Uterus (tissue), 2 donors: ENCODE results near the gene CLMN.

Experiments
- POLR2A ChIP-seq, 2 donors: fragments of 450-650 bp; IDR thresholded peaks; one replicate each; pipeline ENCODE4 v1.6.1; 2016; ENCODE audit warnings: antibody characterized with exemption in 2 of 2, mild to moderate bottlenecking in 1 of 2, moderate library complexity in 1 of 2
- TF ChIP-seq, protein P1 (sequence below), 4 experiments: fragments of 200-600 bp in 2 of 4; fragments of 450-650 bp in 2 of 4; sonication (generic) in 2 of 4; IDR thresholded peaks; one replicate each; pipeline ENCODE4 v1.5.1; 2016 to 2019; ENCODE audit warnings: antibody characterized with exemption in 4 of 4, mild to moderate bottlenecking in 2 of 4, moderate library complexity in 1 of 4

DNA sequence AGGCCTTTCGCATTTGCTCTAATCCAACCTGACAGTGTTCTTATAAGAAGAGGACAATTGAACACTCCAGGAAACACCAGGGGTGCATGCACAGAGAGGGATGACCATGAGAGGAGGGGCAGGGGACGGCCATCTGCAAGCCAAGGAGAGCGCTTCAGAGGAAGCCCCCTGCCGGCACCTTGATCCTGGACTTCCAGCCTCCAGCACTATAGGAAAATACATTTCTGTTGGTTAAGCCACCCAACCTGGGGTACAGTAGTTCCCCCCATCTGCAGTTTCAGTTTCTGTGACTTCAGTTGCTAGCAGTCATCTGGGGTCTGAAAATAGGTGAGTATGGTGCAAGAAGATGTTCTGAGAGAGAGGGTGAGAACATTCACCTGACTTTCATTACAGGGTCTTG, 64.7 kb downstream of the CLMN start:
- TF ChIP-seq, protein P1, sequence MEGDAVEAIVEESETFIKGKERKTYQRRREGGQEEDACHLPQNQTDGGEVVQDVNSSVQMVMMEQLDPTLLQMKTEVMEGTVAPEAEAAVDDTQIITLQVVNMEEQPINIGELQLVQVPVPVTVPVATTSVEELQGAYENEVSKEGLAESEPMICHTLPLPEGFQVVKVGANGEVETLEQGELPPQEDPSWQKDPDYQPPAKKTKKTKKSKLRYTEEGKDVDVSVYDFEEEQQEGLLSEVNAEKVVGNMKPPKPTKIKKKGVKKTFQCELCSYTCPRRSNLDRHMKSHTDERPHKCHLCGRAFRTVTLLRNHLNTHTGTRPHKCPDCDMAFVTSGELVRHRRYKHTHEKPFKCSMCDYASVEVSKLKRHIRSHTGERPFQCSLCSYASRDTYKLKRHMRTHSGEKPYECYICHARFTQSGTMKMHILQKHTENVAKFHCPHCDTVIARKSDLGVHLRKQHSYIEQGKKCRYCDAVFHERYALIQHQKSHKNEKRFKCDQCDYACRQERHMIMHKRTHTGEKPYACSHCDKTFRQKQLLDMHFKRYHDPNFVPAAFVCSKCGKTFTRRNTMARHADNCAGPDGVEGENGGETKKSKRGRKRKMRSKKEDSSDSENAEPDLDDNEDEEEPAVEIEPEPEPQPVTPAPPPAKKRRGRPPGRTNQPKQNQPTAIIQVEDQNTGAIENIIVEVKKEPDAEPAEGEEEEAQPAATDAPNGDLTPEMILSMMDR (IDR thresholded peaks at IDR 0.05), result no peak
- no peak for TF ChIP-seq POLR2A (IDR thresholded peaks at IDR 0.05)
